RPMI7951 (cell line): Measurements from ENCODE around the gene ARHGAP6. TPM values are rescaled to one million over a fixed set of nuclear protein-coding genes. Genes with fewer than 3 reads are reported as not detected.
"Not testable (repeated sequence)": the region's sequence is repeated elsewhere in the genome, so short reads cannot be mapped to it uniquely, and the experiment has no call there.

Source experiments
- DNase-seq: peaks from one replicate; pipeline ENCODE4 v3.0.0-alpha.2; 2012; ENCODE audit warnings: low read depth
- total RNA-seq: library from RNA; depleted of rRNA; stranded (reverse); fragments of >200 nt; shearing (Covaris generic); gene quantifications from 2 replicates; pipeline ENCODE4 v1.2.3, GENCODE V29; 2014

The ARHGAP6 gene
- total RNA-seq, 1 experiment from 2014 or later, result not detected

DNA sequence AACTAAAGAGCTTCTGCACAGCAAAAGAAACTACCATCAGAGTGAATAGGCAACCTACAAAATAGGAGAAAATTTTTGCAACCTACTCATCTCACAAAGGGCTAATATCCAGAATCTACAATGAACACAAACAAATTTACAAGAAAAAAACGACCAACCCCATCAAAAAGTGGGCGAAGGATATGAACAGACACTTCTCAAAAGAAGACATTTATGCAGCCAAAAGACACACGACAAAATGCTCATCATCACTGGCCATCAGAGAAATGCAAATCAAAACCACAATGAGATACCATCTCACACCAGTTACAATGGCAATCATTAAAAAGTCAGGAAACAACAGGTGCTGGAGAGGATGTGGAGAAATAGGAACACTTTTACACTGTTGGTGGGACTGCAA lies 304.1 kb downstream of the ARHGAP6 start:
- DNase-seq, result not testable (repeated sequence)

DNA sequence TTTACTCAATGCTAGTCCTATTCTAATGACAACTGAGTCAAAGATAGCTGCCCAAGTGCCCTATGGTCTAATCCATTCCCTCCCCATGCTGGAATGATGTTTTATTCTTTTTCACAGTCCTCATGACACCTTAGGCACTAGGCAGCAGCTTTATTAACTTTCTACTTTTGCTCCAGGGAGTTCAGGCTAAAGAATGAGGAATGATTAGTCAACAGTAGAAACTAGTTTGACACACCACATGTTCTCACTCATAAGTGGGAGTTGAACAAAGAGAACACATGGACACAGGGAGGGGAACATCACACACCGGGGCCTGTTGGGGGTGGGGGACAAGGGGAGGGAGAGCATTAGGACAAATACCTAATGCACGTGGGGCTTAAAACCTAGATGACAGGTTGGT lies 309.8 kb downstream of the ARHGAP6 start:
- DNase-seq, result not testable (repeated sequence)

DNA sequence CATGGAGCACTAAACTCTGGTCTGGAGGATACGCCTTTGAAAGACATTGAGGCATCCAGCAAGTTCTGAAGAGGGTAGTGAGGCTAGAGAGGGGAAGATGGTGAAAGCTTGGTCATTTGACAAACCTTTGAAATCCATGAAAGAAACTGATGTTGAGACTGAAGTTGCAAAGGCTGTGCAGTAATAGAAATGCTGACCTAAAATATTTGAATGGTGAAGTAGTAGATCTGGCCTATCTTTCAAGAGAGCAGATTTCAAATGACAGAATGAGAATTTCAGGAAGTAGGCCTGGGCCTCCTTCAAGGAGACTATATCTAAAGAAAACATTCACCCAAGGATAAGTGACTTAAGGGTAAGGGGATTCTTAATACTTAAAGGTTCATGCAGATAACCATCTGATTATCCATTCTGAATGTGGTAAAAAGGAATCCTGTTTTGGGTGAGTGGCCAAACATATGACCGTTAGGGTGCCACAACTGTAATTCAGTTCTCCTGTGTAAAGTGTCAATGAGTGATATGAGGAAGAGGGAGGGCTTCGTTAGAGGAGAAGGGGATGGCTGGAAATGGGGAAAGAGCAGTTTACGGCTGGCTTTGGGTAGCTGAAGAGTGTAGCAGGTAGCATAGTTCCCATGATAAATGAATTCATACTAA lies 310.3 kb downstream of the ARHGAP6 start:
- DNase-seq, result no peak

DNA sequence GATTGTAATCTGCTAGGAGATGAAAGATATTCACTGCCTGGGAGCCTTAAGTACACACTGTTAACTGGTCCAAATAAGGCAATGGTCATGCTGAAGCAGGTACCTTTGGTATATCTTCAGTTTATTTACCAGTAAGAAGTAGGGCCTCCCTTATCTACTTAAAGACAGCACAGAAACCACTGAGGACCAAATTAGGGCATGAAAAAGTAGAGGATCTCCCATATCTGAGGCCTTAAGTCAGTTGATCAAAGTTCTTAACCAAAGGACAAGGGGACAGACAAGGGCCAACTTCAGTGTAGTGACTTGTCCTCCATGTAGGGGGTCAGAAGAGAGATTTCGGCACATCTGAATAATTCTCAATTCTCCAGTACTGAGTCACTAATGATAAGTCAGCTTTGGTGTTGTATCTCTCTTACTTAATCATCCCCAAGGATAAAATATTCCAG lies 313.4 kb downstream of the ARHGAP6 start:
- no peak for DNase-seq

DNA sequence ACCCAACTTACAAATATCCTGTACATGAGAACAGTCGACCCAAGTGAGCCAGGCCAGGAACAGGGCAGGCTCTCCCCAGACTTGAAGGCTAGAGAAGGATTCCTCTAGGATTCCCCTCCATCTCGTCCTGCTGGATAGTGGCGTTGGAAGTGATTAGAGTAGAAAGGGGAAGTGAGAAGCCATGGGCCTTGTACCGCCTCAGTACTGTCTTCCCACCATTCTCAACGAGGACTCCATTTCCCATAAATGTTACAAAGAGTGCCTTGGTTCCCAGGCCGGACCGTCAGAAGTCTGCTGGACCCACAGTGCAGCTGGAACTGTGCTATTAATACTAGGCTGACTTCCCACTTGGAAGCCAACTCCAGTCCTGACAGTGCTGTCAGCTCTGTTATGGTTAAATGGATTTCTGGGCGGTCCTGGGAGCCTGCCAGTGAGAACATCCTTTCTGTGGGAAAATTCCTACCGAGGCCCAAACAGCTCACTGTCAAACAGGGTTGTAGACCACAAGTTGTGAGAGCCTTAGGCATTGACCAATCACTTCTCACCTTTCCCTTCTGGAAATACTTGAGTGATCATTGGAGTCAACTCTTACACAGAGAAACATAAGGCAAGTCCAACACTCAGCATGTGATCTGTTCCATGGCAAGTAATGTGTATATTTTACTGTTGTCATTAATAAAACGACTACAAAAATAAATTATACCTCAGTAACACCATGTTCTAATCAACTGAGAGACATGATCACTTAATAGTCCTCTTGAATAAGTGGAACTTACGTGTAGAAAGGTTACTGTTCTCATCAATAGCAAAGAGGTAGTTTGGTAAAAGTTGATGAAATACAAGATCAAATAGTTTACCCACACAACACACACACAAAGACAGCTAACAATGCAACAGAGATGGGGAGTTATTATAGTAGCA lies 314.1 kb downstream of the ARHGAP6 start:
- peak; percentile 56 for DNase-seq

DNA sequence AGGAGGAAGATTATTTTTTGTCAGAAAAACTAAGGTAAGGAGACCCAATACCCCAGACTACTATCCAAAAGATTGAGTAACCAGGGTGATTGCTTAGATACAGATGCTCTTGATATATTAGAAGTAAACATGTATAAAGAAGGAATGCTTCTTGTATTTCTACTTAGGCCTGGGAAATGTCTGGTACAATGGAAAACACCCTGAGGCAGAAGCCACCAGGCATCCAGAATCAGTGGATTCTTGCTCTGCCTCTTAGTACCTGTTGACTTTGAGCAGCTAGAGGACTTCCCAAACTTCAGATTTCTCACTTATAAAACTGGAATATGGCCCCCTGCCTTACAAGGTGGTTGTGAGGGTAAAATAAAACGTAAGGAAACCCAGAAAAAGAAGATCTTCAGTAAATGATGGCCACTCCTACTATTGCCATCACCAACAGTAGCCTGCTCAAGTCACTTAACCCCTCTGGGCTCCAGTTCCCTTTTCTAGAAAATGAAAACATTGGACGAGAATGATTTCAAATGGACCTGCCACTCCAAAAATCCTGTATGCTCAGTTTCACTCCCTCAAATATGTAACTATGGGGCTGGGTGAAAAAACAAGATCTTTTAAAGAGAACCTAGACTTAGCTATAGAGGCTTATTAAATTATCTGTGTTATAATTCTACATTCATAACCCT lies 315.9 kb downstream of the ARHGAP6 start:
- DNase-seq, result no peak

DNA sequence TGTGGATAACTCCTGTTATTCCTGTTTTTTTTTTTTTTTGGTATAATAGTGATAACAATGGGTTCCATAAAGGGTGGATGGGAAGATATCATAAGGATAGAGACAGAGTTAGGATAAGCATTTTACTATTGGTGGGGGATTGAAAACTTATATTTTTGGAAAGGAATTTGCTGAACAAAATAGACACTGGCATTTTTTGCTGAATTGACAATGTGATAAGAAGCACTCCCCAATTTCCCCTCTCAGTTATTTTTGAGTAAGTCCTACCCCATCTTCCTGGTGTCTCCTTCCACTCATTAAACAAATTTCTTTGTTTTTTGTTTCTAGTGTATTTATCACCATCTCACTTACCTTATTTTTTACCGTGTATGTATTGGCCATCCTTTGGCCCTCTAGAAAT lies 316.7 kb downstream of the ARHGAP6 start:
- DNase-seq, result no peak

DNA sequence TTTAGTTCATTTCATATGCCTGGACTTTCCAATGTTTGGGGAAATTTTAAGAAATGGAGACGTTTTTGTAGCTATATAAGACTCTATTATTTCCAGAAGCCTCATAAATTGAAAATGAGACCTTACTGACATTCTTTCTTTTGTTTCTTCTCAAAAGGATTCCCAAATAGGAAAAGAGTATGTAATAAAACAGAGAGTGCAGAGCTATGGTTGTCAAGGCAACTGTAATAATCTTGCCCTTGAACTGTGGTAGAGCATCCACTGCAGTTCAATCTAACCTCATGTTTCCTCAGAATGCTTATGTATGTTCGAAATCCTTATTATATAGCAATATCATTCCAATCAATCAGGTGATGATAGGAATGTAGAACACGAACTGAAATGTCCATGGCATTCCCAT lies 318.4 kb downstream of the ARHGAP6 start:
- DNase-seq, result no peak

DNA sequence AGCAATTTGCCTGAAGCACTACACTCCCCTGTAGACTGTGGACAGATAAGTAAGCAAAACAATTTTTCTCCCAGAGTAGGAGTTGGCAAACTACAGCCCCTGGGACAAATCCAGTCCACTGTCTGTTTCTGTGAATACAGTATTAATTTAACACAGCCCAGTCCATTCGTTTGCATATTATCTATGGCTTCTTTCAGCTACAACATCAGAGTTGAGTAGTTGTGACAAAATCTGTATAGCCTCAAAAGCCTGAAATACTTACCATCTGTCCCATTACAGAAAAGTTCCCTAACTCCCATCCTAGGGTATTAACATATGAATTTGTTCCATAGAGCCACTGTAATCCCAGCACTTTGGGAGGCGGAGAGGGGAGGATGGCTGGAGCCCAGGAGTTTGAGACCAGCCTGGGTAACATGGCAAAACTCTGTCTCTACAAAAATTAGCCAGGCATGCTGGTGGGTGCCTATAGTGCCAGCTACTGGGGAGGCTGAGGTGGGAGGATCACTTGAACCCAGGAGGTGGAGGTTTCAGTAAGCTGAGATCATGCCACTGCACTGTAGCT lies 319.5 kb downstream of the ARHGAP6 start:
- DNase-seq, result no peak

DNA sequence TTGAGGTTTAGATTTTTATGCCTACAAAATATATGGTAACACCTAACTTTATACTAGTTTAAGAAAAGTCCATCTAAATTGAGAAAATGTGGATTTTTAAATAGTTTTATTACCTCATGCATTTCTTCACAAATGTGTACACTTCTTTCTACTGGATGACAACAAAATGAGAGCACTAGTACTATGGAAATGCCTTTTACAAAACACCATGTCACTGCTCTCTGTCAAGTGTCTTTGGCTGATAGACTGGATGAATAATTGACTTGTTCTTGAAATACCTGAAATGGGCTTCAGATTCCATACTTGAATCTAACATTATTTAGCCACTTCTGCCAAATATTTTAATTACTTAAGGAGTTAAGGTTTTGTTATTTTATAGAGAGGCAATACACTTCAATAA lies 323.0 kb downstream of the ARHGAP6 start:
- DNase-seq, result no peak

DNA sequence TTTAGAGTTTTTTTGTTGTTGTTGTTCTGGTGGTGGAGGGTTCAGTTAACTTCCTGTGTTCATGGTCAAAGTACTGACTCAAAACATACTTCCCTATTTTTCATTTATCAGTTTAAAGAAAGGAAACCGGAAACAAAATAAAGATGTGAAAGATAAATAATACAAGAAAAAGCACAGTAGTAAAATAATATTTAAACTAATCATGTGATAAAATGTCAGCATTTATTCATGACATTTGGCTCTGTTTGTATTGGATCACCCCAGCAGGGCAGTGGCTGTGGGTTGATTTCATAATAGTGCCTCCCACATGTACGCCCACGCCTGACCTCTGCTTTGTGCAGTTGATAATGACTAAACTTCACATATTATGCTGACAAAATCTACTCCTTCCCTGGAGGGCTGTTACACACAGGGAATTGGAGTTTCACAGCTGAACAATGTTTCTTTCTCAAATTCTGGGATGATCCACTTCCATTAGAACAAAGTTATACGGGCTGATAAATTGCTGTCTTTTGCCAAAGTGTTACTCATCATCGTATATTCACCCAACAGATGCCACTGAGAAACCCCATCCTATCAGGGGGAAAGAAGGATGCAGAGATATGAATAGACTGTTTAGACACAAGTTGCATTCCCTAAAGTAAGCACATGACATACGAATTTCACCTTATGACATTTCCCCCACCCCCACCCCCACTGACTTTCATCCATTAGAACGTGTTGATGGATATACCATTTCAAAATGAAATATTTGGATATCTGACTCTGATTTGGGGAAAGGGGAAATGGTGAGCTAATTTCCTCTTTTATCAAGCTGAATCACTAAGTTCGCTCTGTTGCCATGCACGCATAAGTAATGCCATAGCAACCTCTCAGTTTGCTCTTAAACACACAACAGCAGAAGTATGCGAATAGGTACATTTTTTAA lies 324.2 kb downstream of the ARHGAP6 start:
- peak; percentile 61 for DNase-seq

DNA sequence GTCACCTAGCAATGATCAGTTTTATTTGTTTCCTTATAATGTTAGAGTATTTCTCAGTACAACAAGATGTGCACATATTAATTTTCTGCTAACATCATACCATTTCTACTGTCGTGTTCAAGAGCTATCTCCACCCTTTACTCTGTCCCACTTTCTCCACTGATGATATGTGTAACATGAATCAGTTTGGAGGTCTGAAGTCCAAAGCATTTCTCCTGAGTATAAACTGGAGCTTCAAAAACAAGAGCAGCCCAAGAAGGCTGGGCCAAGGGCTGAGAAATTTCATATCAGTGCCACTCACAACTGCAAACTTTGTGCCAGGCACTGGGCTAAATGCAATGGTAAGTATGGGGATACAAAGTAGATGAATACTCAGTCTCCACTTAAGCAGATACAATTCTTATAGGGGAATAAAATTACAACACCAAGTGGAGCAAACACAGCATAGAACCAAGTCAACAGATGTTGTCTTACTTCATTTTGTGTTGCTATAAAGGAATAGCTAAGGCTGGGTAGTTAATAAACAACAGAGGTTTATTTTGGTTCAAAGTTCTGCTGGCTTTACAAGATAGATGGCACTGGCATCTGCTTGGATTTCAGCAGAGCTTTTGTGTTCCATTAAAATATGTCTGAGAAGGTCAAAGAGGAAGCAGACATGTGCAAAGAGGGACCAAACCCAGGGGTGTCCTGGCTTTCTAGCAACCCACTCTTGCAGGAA lies 328.3 kb downstream of the ARHGAP6 start:
- no peak for DNase-seq

DNA sequence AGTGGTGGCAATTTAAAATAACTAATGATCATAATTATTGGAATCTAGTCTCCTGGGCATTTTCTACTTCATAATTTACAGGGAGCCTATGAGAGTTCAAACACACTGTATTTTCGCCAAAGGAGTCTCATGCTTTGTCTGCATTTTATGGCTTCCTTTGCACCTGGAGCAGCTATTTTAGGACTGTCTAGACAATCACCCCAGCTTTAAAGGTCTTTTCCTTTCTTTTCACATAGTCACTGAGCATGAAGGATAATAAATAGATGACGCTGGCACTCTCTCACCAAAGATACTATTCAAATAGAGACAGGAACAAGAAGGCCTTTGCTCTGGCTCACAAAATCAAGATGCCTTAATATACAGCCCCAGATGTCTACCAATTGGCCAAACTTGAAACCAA lies 329.5 kb downstream of the ARHGAP6 start:
- DNase-seq, result no peak

DNA sequence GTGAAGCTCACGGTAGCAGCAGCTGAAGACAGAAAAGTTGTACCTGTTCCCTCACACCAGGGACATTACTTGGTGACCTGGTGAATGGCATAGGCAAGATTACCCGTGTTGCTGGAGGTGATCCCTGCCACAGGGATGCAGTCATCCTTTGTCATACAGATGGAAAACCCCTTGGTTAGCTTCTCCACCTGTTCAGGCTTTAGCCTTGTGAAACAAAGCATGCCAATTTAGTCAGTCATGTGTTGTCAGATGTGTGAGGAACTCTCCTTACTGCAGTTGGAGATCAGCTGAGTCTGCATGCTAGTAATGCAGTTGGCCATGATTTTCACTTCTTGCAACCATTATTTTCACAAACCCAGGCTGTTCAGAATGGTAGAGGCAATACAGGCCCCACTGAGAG lies 331.6 kb downstream of the ARHGAP6 start:
- DNase-seq, result no peak

DNA sequence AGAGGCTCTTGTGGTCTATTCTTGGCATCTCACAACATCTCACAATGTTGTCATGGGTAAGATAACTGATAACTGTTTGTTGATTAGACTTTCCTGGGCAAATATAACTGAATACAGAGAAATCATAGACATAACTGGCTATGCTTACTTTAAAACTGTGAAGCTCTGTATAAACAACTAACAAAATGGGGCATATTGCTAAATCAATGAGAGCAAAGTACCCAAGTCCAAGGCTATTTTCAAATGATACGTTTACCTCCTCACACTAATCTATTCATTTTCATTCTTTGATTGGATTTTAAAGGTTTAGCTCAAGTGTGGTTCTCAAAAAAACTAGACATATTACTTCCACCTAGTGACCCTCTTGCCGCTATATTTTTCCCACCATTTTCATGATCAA lies 333.9 kb downstream of the ARHGAP6 start:
- no peak for DNase-seq

DNA sequence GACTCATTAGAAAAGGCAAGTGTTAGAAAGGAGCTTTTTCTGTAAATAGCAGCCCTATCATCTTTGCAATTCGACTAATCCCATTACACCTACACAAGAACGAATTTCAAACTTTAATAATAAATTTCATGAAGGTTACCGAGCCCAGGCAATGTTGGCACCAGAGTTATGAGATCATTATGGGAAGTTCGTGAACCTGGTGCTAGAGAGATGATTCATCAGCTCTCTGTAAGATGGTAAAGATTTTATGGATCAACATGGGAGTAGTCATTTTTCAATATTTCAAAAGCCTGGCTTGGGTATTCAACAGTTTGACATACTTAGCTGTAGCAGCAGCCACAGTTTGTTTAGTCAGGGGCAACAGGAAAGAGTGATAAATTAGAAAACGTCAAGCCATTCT lies 336.7 kb downstream of the ARHGAP6 start:
- no peak for DNase-seq

DNA sequence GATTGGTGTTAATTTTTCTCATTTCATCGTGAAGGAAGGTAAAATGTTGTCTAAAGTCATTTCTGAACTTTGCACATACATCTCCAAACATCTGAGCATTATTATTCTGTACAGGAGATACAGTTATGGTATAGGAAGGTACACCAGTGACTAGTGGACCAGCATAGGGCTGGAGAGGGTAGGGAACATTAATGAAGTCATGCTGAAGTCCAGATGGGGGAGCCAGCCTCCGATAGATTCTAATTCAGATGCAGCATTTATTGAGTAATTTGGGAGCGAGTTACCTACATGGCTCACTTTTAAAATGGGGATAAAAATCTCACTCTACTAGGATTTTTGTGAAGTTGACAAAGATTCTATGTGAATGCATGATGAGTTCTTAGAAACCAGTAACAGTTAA lies 337.6 kb downstream of the ARHGAP6 start:
- no peak for DNase-seq

DNA sequence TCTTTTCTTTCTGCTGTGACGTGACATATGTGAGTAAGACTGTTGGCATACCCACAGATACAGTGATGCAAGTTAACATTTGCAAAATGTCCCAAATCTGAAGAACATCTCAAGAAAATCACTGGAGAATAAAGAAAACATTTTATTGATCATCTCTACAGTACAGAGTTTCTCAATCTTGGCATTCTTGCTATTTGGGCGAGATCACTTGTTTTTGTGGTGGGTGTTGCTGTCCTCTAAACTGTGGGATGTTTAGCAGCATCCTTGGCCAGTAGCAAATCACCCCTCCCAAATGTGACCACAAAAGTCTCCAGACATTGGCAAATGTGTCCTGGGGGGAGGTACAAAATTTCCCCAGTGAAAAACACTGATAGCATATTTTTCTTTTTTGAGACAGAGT lies 343.7 kb downstream of the ARHGAP6 start:
- DNase-seq, result no peak

DNA sequence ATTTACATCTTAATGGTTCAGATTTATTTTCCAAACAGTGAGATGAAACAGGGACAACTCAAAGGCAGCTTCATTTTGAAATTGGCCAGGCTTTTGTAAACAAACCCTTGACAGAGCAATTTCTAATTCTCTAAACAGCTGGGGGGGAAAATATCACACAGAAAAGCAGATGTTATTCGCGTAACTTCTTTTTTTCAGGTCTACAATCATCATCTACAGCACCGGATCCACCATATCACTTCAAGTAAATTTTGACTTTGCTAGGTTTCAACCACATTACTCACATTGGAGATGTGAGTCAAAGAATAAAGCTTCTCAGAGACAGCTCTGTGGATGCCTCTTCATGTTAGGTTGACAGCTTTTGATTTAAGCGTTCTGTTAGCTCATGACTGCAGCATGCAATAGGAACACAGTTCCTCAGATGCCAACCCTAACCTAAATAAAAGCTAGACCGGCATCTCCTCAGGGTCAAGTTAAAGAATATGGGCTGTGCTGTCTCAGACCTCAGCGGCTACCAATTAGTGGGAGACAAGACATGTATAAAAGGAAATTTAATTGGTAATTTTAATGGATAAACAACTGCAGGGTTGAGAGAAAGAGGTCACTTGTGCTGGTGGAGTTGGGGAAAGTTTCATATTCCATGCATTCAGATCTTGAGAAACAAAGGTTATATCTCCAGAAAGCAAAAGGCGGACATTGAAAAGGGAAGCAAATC lies 345.8 kb downstream of the ARHGAP6 start:
- DNase-seq, result no peak

DNA sequence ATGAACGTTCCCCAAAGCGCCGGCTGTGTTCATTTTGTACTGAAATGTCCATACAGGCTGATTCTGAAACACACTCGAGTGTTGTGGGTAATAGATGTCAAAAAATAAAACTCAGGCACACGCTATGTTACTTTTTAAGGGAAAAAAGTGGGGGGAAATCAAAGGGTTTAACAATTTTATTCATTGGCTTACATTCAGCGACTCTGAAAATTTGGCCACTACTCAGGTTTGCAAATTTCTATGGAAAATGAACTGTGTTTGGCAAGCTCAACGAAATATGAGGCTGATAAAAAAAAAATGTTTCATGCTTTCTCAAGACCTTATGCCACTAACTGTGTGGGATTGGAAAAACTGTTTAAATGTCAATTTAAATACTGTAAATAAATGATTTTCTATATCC lies 354.0 kb downstream of the ARHGAP6 start:
- DNase-seq, result no peak
